B cell (primary cell): Measurements from ENCODE around the gene ANKS1B. TPM values are rescaled to one million over a fixed set of nuclear protein-coding genes. Genes with fewer than 3 reads are reported as not detected.

Experiments used
- ATAC-seq: fragments of 200-7000 bp; cut with Tn5 transposase; one replicate; pipeline ENCODE4 v1.10.0; 2021; ENCODE audit warnings: low read depth, mild to moderate bottlenecking, moderate number of reproducible peaks, moderate library complexity
- CTCF ChIA-PET: fragments of 350-600 bp; sonication (Branson Sonifier 250); formaldehyde crosslinking; loops from one replicate; lab custom pipeline; 2021; ENCODE audit warnings: antibody characterized with exemption, inconsistent platforms; lab: Charles Lee
- POLR2A ChIA-PET: fragments of 350-600 bp; sonication (Branson Sonifier 250); formaldehyde crosslinking; loops from one replicate; lab custom pipeline; 2021; ENCODE audit warnings: antibody characterized with exemption; lab: Charles Lee
- DNase-seq: peaks from one replicate; pipeline ENCODE4 v3.0.0; 2013
- H2AFZ ChIP-seq: 2 replicates; pipeline ENCODE4 v1.6.1; 2012; ENCODE audit warnings: mild to moderate bottlenecking, low read depth, low read length; ENCODE audit not compliant: insufficient read depth, poor library complexity, severe bottlenecking
- H3K27ac ChIP-seq, 2 donors: 1 replicate in 1 of 2; 2 replicates in 1 of 2; pipeline ENCODE4 v1.5.1; 2012 to 2013; ENCODE audit warnings: low read length in 2 of 2, mild to moderate bottlenecking in 2 of 2, moderate library complexity in 1 of 2
- H3K27me3 ChIP-seq, 4 experiments: fragments of 200-600 bp in 1 of 4; sonication (generic) in 1 of 4; replicated peaks in 1 of 4; 1 replicate in 2 of 4; 2 replicates in 2 of 4; pipeline versions ENCODE4 v1.6.1 to v1.7.0; 2013 to 2016; ENCODE audit warnings: low read length in 3 of 4, mild to moderate bottlenecking in 2 of 4, mixed read lengths in 1 of 4, moderate library complexity in 1 of 4; ENCODE audit not compliant: insufficient read depth in 4 of 4, control insufficient read depth in 3 of 4; ENCODE audit errors: control extremely low read depth in 1 of 4
- H3K36me3 ChIP-seq, 2 experiments: replicated peaks in 1 of 2; 1 replicate in 1 of 2; 2 replicates in 1 of 2; pipeline versions ENCODE4 v1.6.1 to v1.7.1; 2013; ENCODE audit warnings: low read length in 1 of 2; ENCODE audit not compliant: insufficient read depth in 2 of 2, control insufficient read depth in 1 of 2; ENCODE audit errors: control extremely low read depth in 1 of 2, extremely low read depth in 1 of 2
- H3K4me1 ChIP-seq, 2 donors: fragments of 200-600 bp in 1 of 2; sonication (generic) in 1 of 2; 1 replicate in 1 of 2; 2 replicates in 1 of 2; pipeline versions ENCODE4 v1.5.1 to v1.6.1; 2013 to 2017; ENCODE audit warnings: low read length in 2 of 2; ENCODE audit not compliant: control insufficient read depth in 2 of 2, insufficient read depth in 2 of 2
- H3K4me2 ChIP-seq: replicated peaks from 2 replicates; pipeline ENCODE3; 2012; ENCODE audit warnings: mild to moderate bottlenecking, low read depth, low read length; ENCODE audit not compliant: poor library complexity, severe bottlenecking
- H3K4me3 ChIP-seq, 5 experiments: fragments of 200-600 bp in 1 of 5; sonication (generic) in 1 of 5; 1 replicate in 3 of 5; 2 replicates in 2 of 5; pipeline versions ENCODE4 v1.5.1 to v1.7.0; 2011 to 2016; ENCODE audit warnings: low read length in 4 of 5, mild to moderate bottlenecking in 4 of 5, low read depth in 2 of 5, control low read depth in 1 of 5, moderate library complexity in 1 of 5; ENCODE audit not compliant: insufficient read depth in 1 of 5; ENCODE audit errors: control extremely low read depth in 1 of 5, extremely low read depth in 1 of 5
- H3K79me2 ChIP-seq: fragments of 200-600 bp; sonication (generic); one replicate; pipeline ENCODE4 v1.6.0; 2016; ENCODE audit warnings: low read length; ENCODE audit not compliant: control insufficient read depth, insufficient read depth
- H3K9ac ChIP-seq: fragments of 200-600 bp; sonication (generic); 2 replicates; pipeline ENCODE4 v1.6.1; 2017; ENCODE audit warnings: mild to moderate bottlenecking, low read length, moderate library complexity
- H3K9me3 ChIP-seq, 3 donors: one replicate each; pipeline versions ENCODE4 v1.6.1 to v1.7.1; 2013; ENCODE audit warnings: low read length in 2 of 3; ENCODE audit not compliant: control insufficient read depth in 2 of 3, insufficient read depth in 1 of 3; ENCODE audit errors: control extremely low read depth in 1 of 3
- H4K20me1 ChIP-seq: 2 replicates; pipeline ENCODE4 v1.6.0; 2012; ENCODE audit warnings: mild to moderate bottlenecking, low read length; ENCODE audit not compliant: insufficient read depth, control insufficient read depth, poor library complexity, severe bottlenecking
- H3K27ac Mint-ChIP-seq: one replicate; pipeline ENCODE4 v1.8.0; 2021; ENCODE audit warnings: mixed read lengths
- H3K27me3 Mint-ChIP-seq: one replicate; pipeline ENCODE4 v1.8.0; 2021; ENCODE audit warnings: mixed read lengths
- H3K4me1 Mint-ChIP-seq: one replicate; pipeline ENCODE4 v1.8.0; 2021; ENCODE audit warnings: mixed read lengths
- H3K4me3 Mint-ChIP-seq: one replicate; pipeline ENCODE4 v1.8.0; 2021; ENCODE audit warnings: mixed read lengths
- H3K9me3 Mint-ChIP-seq: one replicate; pipeline ENCODE4 v1.8.0; 2022; ENCODE audit warnings: mixed read lengths; ENCODE audit not compliant: insufficient read depth
- EZH2 ChIP-seq: IDR thresholded peaks from 2 replicates; pipeline ENCODE4 v1.6.1; 2012; ENCODE audit warnings: borderline replicate concordance, low read depth, mild to moderate bottlenecking, moderate library complexity, low read length; ENCODE audit not compliant: insufficient read depth, poor library complexity, severe bottlenecking
- WGBS: methylation state at CpG from one replicate; pipeline ENCODE4 v1.1.5; 2013; ENCODE audit warnings: missing lambda C conversion rate; ENCODE audit not compliant: insufficient coverage; 5-methylcytosine and 5-hydroxymethylcytosine counted together
- intact Hi-C: fragments of 100-400 bp; cut with micrococcal nuclease; formaldehyde crosslinking; loops from one replicate; pipeline ENCODE4 v1.10.0; 2022
- polyA plus RNA-seq: library from polyadenylated mRNA; depleted of rRNA; stranded (reverse); fragments of >200 nt; gene quantifications from 2 replicates; pipeline ENCODE4 v1.2.3, GENCODE V29; 2012
- total RNA-seq, 2 donors: library from RNA; stranded (reverse); fragments of 120-200 nt in 1 of 2; gene quantifications; 1 replicate in 1 of 2; 2 replicates in 1 of 2; pipeline versions ENCODE4 v1.2.3 to v1.2.4, GENCODE V29; 2013 to 2022
- TF ChIP-seq, protein P1 (sequence below): fragments of 200-600 bp; IDR thresholded peaks from one replicate; pipeline ENCODE4 v1.8.0; 2022; ENCODE audit warnings: antibody characterized with exemption, mild to moderate bottlenecking

Gene ANKS1B
- total and polyA plus RNA-seq, 2 donors (not counting 1 experiment from before 2014, with no cell fraction given), result not detected

DNA sequence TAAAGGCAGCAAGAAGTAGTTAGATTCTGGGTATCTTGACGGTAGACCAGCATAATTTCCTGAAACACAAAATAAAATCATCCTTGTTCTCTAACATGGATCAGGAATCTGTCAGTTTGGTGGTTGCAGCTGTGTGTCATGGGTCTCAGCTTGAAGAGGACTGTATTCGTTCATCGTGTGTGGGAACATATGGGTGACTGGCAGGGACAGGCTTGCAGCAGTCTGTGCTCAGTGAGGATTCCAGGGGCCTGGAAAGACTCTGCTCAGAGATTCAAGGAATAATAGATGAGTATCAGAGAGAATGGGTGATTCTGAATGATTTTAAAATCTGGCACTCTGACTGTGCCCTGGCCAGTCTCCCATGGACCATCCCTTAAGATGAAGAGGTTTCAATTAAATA, 918.0 kb downstream of the ANKS1B start:
- Mint-ChIP-seq H3K4me3 (no peak overlapping the region), H3K27me3 (no peaks in the 10 kb centered on the region), H3K9me3 (no peaks in the 10 kb centered on the region), H3K4me1 (no peaks in the 10 kb centered on the region), H3K27ac (no peak overlapping the region)
- no peak for TF ChIP-seq EZH2
- TF ChIP-seq, protein P1, sequence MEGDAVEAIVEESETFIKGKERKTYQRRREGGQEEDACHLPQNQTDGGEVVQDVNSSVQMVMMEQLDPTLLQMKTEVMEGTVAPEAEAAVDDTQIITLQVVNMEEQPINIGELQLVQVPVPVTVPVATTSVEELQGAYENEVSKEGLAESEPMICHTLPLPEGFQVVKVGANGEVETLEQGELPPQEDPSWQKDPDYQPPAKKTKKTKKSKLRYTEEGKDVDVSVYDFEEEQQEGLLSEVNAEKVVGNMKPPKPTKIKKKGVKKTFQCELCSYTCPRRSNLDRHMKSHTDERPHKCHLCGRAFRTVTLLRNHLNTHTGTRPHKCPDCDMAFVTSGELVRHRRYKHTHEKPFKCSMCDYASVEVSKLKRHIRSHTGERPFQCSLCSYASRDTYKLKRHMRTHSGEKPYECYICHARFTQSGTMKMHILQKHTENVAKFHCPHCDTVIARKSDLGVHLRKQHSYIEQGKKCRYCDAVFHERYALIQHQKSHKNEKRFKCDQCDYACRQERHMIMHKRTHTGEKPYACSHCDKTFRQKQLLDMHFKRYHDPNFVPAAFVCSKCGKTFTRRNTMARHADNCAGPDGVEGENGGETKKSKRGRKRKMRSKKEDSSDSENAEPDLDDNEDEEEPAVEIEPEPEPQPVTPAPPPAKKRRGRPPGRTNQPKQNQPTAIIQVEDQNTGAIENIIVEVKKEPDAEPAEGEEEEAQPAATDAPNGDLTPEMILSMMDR, result no peak
- Histone ChIP-seq H3K9ac (no peak overlapping the region), H3K4me3 (no peak overlapping the region), H3K27ac (no peak overlapping the region), H3K4me1 (no peaks in the 10 kb centered on the region), H4K20me1 (no peaks in the 10 kb centered on the region), H3K36me3 (no peaks in the 10 kb centered on the region), H3K79me2 (no peaks in the 10 kb centered on the region), H3K27me3 (no peaks in the 10 kb centered on the region), H3K4me2 (no peak overlapping the region), H2AFZ (no peak overlapping the region), H3K9me3 (no peaks in the 10 kb centered on the region)
- ChIA-PET POLR2A (no interaction called here), CTCF (no interaction called here)
- WGBS, result 100% methylated on average over 2 of the region's 3 CpGs
- DNase-seq, result no peak
- intact Hi-C loops, result no loop called here
- no peak for ATAC-seq

DNA sequence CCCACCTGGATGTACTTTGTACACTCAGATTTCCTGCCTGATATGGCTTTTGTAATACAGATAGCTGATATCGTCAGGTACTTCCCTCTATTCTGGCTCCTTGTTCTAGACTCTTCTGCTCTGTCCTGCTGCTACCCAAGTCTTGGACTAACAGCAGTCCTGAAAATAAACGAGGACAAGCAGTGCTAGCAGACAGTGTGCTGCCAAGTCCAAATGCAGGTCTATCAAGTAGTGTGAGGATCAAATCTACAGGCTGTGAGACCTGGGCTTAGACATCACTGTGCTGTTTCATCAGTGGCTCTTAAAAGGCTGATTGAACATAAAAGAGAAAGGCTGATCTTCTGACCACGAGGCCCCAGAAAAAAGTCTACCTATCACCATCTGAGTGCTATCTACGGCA, 921.6 kb downstream of the ANKS1B start:
- DNase-seq (no peak), ATAC-seq (no peak)
- Histone ChIP-seq H3K9ac (no peak overlapping the region), H3K4me1 (no peaks in the 10 kb centered on the region), H3K36me3 (no peaks in the 10 kb centered on the region), H3K79me2 (no peaks in the 10 kb centered on the region), H3K4me2 (no peak overlapping the region), H3K27ac (no peak overlapping the region), H3K9me3 (no peaks in the 10 kb centered on the region), H4K20me1 (no peaks in the 10 kb centered on the region), H2AFZ (no peak overlapping the region), H3K27me3 (no peaks in the 10 kb centered on the region), H3K4me3 (no peak overlapping the region)
- Mint-ChIP-seq H3K9me3 (no peaks in the 10 kb centered on the region), H3K27ac (no peak overlapping the region), H3K4me3 (no peak overlapping the region), H3K4me1 (no peaks in the 10 kb centered on the region), H3K27me3 (no peaks in the 10 kb centered on the region)
- 67% methylated on average over 4 of the region's 4 CpGs for WGBS
- POLR2A ChIA-PET, result no interaction called here
- intact Hi-C loops, result no loop called here
- TF ChIP-seq EZH2, result no peak
- CTCF ChIA-PET, result no interaction called here
